Ovary (tissue), 3 donors: Measurements from ENCODE around the gene C4orf50.

Source experiments
- CTCF ChIP-seq, 3 donors: fragments of 450-650 bp in 2 of 3; fragments of 200-600 bp in 1 of 3; IDR thresholded peaks; one replicate each; pipeline versions ENCODE4 v1.5.1 to v1.8.0; 2016 to 2022; ENCODE audit warnings: antibody characterized with exemption in 3 of 3, mild to moderate bottlenecking in 1 of 3
- EP300 ChIP-seq: sonication (generic); formaldehyde crosslinking; IDR thresholded peaks from one replicate; pipeline ENCODE4 v1.6.1; 2017; ENCODE audit warnings: antibody characterized with exemption
- donor health status: DM: no; HTN: no; CAD: no.

- no peak for TF ChIP-seq CTCF (IDR thresholded peaks at IDR 0.05)
- TF ChIP-seq EP300, result no peak
Measured at GRCh38 chr4:6058531-6059374, 40.5 kb upstream of the C4orf50 start.
